ENCODE measurements around the gene MAGI1.

GRCh38 chr3:66004244-66004643, 34.5 kb downstream of the MAGI1 start:
- TF ChIP-seq ESRRA (CRISPR knock-in tag; IDR thresholded peaks at IDR 0.05; ENCODE audit: borderline replicate concordance) (no peak), CTCF (IDR thresholded peaks at IDR 0.05) (no peak)

All from WTC11 (cell line).